Stimulated activated CD8-positive, alpha-beta memory T cell treated with anti-CD3 and anti-CD28 coated beads, Interleukin-7, amount 100 ng/mL, for 4 hours (primary cell): ENCODE measurements around the gene BEST3.
"Not testable (repeated sequence)": the region's sequence is repeated elsewhere in the genome, so short reads cannot be mapped to it uniquely, and the experiment has no call there.

Experiments used
- DNase-seq, 2 donors: peaks; one replicate each; pipeline ENCODE4 v3.0.0-alpha.2; 2020; ENCODE audit warnings: low read depth in 2 of 2

BEST3 gene

DNA sequence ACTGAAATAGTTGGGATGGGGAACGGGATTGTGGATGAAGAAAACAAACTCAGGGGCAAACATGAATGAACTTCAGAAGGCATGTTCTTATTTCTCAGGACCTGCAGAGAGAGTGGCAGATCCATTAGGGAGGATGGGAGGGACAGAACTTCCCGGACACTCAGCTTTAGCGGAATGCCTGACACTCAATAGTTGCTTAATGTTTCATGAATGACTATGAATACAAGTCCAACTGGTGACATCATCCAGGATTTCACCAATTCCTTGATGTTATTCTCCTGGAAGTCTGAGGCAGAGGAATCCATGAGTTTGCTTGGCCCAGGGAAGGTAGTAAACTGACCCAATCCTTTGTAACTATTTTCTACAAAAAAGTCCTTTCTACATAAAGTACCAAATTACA lies 50.6 kb downstream of the BEST3 start:
- DNase-seq = no peak

DNA sequence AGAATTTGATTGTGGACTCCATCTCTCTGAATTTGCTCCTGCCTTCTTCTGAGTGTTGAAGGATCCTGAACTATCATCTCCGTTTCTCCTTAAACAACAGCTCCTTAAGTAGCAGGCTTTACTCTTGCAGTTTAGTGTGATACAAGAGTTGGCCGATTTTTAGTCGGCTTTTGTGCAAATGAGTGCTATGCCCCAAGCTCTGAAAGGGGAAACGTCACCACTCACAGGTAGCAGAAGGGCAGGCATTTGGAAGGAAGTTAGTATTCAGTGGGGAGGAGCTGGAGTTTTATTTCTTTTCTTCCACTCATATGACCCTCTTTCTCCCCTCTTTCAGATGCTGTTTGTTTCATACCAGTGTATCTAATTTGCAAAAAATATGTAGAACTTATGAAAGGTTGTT lies 51.9 kb downstream of the BEST3 start:
- no peak for DNase-seq

DNA sequence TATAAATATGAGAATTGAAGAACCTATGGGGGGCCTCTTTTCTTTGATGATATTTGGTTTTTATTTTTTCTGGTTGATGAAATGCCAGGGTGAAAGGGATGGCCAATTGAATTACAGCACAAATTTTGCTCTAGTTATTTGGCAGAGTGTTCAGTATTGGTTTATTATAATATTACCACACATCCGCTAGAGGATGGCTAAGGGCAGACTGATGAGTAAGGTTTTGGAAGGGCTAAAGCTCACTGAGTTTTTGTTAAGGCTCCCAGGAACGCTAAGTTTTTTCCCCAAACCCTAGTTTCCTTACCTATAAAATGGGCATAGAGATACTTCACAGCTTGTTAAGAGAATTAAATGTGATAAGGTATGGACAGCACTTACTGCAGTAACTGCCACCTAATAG lies 54.1 kb downstream of the BEST3 start:
- DNase-seq = no peak

DNA sequence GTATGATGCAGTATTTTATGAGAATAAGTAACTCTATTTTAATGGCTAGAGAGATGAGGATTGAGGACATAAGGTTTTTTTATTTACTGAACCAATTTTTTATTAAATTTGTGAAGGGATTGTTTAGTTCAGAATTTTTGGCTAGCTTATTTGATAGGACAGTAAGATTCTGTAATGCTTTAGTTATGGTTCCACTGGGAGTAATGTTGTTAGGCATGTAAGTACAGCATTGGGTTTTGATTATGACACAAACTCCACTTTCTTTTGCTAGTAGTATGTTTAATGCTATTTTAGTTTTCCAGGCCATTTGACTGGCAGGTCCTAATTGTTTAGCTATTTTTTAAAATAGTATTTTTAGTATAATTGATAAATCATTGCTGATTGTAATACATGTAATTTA lies 54.6 kb downstream of the BEST3 start:
- no peak for DNase-seq

DNA sequence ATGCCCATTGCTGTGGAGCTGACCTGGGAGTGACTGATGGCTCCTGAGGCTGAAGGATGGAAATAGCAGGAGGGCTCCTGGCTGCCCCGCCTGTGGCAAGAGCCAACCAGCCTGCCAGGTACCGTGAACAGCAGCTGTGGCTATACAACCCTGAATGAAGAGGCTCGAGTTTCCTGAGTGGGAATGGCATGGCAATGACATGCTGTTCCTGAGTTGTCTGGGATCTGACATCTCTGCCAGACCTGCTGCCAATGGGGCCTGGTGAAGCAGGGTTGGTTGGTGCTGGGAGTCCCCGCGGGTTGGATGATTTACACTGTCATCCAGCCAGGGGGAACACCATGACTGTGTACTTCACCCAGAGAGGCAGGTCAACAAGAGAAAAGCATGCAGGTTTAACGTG lies 56.6 kb downstream of the BEST3 start:
- no peak for DNase-seq

DNA sequence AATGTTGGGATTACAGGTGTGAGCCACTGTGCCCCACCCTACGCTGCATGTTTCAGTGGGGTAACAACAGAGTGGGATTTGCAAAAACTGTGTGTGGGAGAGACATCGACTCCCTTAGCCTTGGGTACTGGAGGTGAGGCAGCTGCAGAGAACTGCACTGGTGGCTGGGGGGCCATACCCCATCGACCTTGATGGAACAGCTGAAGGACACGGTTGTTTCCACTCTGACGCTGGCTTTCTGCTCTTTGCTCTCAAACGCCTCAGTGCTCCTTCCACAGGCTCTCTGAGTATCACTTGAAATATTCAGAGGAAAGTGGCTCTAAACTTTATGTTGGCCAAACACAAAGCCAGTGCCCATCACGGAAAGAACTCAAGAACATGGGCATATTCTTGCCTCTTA lies 57.6 kb downstream of the BEST3 start:
- no peak for DNase-seq

DNA sequence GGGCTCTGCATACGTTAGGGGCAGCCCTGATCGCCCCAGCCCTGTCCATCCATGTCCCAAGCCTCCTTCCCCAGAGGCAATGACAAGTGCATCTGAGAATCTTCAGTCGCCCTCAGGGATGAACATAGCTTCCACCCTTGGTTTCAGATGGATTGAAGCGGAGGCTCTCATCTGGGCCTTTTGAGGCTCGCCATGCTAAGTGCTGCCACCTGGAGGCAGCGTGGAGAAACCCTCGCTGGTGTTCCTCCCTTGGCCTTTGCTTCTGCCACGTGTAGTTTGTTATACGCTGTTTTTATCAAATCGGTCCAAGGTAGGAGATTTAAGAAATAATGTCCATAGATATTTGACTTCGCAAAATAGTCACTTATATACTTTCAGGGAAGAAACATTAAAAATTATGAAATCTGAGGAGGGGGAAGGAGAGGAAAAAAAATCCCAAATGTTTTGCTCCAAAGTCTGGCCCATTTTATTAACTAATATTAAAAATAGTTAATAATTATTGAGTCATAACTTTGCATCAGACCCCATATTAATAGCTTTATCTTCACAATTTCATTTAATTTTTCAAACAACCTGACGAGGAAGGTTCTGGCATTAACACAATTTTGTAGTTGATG lies 59.6 kb downstream of the BEST3 start:
- DNase-seq = peak; percentile 5 to 24

DNA sequence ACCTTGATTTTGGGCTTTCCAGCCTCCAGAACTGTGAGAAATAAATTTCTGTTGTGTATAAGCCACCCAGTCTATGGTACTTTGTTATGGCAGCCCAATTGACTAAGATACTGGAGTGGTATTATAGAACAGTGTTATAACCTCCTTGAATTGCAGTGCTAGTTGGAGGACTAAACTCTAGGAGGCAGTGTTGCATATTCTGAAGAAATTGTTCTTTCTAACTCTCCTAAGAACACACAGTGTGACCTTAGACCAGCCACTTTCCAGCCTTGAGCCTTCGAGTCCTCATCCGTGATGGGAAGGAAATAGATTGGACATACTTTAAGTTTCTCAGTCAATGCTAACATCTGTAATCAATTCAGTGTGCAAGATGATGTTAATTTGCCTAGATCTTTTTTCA lies 66.0 kb downstream of the BEST3 start:
- DNase-seq = no peak

DNA sequence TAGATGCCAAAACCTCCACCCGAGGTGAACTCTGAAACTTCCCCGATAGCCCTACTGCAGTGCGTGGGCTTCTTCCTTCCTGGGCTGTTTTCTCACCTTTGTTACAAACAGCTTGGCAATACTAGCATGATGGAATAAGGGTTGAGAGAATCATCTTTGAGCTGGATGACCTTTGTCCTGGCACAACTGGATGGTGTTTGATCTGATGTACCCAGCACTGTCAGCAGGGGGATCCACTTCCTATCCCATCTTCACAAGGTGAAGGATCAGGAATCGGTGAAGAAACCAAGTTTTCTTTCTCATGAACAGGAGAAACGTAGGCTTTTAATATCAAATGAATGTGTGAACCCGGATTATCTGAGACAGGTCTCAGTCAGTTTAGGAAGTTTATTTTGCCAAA lies 68.9 kb downstream of the BEST3 start:
- no peak for DNase-seq

DNA sequence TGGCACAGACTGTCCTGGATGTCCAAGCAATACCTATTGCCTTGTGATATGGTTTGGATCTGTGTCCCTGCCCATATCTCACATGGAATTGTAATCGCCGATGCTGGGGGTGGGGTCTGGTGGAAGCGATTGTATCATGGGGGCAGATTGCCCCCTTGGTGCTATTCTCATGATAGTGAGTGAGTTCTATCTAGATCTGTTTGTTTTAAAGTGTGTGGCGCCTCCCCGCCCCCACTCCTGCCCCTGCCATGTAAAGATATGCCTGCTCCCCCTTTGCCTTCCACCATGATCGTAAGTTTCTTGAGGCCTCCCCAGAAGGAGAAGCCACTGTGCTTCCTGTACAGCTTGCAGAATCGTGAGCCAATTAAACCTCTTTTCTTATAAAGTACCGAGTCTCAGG lies 71.6 kb downstream of the BEST3 start:
- DNase-seq = no peak

DNA sequence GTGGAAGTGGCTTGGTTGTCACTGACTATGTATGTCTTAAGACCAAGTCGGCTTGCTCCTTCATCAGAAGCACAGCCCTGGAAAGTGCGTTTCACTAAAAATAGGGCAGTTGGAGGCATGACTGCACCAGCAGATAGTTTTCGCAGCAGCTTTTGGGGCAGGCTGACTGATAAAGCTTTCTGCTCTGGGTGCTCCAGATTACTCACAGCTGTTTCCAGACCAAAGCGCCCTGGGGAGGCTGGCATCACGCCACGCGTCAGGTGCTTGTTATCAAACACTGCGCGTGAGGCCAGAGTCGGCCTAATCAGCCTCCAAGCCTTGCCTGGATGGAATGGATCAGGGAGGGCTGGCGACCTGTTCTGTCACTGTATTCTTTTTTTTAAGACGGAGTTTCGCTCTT lies 75.1 kb downstream of the BEST3 start:
- DNase-seq = no peak

DNA sequence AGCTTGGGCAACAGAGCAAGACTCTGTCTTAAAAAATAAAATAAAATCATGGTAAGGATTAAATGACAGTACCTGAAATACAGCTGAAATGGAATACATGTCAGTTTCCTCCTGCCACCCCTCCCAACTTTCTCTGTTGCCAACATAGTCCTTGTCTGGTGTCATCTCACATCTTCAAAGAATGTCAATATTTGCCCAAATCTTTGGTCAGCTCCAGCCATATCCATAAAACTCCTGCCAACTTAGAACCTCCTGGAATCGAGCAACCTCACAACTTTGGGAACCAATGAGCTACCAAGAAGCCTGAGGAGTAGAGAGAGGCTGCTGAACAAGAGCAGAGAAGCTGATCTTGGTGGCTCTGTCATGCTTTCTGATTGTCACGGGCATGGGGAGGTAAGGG lies 77.6 kb downstream of the BEST3 start:
- DNase-seq = no peak

DNA sequence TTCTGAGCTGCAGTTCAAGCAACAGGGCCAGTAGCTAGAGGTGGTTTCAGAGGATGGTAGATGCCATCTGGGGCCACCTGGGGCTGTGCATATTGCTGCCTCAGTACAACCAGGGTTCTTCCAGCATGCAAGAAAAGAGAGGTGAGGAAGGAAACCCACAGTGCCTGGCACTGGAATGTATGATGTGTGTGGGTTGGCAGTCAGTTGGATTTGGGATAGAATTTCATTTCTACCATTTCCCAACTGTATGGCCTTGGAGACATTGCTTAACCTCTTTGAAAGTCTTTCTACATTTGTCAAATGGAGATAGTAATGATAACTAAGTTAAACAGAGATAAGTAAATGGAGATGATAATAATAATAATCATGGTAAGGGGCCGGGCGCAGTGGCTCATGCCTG lies 78.2 kb downstream of the BEST3 start:
- DNase-seq = no peak

DNA sequence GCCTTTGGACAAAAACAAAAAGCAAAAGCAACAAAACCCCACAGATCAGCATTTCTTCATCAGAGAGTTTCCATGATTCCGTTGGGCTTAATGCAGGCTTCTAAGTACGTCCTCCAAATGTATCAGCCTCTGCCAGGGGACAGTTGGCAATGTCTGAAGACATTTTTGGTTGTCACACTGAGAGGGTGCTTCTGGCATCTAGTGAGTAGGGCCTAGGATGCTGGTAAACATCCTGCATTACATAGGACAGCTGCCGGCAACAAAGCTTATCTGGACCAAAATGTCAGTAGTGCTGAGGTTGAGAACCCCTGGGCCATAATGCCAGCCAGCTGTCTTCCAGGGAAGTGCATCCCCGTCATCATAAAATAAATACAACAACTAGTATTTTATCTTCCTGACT lies 79.0 kb downstream of the BEST3 start:
- no peak for DNase-seq

DNA sequence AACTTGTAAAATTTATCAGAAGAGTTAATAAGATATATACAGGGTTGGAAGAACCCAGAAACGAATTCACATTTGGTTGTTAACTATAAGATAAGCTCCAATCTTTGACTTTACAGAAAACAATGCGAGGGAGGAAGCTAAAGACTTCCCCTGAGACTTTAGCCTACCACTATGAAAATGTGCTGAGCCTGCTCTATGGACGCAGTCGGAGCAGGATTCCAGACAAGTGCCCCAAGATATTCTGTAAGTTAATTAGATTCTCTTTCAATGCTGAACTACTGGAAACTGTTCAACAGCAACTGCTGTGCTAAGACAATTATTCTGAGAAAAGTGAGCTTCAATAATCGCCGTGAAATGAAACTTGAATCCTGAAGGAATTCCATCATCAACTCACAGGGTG lies 80.1 kb downstream of the BEST3 start:
- no peak for DNase-seq

DNA sequence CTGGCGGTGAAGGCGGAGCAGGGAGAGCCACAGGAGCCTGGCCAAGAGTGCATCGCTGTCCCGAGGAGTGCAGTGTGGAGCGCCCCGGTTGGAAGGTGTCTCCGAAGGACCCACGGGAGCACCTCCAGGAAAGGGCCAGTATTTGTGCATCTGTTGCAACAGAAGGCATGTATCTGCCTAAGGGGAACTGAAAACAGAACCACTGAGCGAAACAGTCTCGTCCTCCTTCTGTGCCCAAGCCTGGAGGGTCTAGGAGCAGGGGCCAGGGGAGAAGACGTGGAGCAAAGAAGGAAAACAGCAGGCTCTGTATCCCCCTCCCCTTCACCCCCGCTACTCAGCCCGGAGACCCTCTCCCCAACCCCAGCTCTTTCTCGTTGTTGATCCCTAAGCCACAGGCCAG lies 83.1 kb downstream of the BEST3 start:
- no peak for DNase-seq

DNA sequence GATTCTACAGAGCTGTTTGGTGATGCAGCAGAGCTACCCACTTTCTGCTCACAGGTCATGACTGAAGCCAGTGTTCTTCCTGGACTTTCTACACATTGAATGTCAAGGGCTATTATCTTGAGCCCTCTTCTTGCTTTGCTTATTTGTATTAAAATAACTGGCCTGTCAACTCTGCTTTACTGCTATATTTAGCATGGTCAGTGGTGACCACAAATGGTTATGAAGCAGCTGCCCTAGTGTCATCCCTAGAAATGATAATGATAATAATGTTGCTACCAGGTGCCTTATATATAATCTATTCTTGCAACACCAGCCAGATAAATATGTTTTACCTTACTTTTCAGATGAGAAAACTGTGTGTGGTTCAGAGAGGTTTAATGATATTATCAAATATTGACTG lies 85.8 kb downstream of the BEST3 start:
- no peak for DNase-seq

DNA sequence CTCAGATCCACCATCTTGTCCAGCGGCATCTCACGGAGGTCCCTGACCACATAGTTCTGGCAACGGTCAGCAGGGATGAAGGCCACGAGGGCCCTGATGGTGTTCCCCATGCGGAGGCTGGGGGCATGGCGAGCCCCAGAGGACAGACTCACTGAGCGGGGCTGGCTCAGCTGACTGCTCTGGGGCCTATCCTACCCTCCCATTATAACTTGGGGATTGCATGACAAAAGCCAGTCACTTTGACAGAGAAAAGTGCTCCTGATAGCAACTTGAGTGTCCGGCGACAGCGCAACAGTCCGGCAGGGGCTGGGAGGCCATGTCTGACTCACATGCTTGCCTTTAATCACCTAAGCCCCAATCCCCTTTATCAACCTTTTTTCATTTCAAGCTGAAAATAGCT lies 88.4 kb downstream of the BEST3 start, which contains the start of gene LRRC10:
LRRC10 (minus strand) TSS at position 179 of the 400 bp plus-strand sequence; CDS start at position 110, 69 bp downstream.
- no peak for DNase-seq

DNA sequence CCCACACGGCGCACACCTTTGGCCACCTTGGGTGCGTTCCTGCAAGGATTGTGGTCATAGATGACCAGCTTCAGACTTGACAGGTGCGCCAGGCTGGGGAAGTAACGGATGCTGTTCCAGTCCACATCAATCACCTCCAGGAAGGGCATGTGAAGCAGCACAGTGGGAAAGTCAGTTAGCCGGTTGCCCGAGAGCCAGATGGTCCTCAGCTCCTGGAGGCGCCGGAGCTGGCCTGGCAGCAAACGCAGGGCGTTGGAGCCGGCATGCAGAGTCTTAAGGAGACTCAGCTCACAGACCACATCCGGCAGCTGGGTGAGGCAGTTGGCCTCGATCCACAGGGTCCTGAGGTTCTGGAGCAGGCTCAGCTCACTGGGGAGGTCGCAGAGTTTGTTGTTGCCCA lies 89.0 kb downstream of the BEST3 start:
- DNase-seq = no peak

DNA sequence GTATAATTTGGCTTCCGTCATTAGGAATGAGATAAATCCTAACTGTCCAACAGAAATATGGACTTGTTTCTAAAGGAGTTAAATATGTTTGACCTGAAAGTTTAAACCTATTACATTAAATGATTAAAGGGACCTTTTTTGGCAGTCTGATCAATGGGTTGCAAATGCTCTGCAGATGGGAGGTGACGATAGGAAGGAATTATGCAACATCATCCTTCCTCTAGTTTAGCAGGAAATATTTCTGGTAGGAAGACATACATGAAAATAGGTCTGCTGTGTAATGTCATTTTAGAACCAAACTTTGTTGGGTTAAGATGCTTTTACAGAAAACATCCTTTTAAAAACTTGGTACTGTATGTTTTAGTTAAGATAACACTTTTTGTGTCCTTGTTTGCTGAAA lies 91.0 kb downstream of the BEST3 start:
- no peak for DNase-seq

DNA sequence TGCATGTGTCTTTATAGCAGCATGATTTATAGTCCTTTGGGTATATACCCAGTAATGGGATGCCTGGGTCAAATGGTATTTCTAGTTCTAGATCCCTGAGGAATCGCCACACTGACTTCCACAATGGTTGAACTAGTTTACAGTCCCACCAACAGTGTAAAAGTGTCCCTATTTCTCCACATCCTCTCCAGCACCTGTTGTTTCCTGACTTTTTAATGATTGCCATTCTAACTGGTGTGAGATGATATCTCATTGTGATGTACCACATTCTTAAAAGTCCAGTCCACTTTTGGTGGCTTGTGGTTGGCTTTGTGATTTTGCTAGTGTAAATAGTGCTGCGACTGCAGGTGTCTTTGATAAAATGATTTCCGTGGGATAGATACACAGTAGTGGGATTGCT lies 94.8 kb downstream of the BEST3 start:
- DNase-seq = not testable (repeated sequence)
